Gastrocnemius medialis (tissue), 4 donors: ENCODE data around the gene DIP2C. TPM values are rescaled to one million over a fixed set of nuclear protein-coding genes. Genes with fewer than 3 reads are reported as not detected.

Source experiments
- ATAC-seq, 2 donors: fragments of 150-250 bp; one replicate each; pipeline ENCODE4 v1.9.1; 2016
- DNase-seq, 2 donors: peaks; one replicate each; pipeline ENCODE4 v3.0.0-alpha.2; 2019
- H3K27ac ChIP-seq, 4 donors: fragments of 200-600 bp; sonication (generic); 1 replicate in 1 of 4; 2 replicates in 3 of 4; pipeline ENCODE4 v1.5.1; 2016 to 2018; ENCODE audit warnings: mild to moderate bottlenecking in 2 of 4, moderate library complexity in 1 of 4
- H3K27me3 ChIP-seq, 3 donors: fragments of 200-600 bp; sonication (generic) in 2 of 3; 1 replicate in 1 of 3; 2 replicates in 2 of 3; pipeline versions ENCODE4 v1.5.1 to v1.6.0; 2016 to 2019; ENCODE audit warnings: mild to moderate bottlenecking in 1 of 3, moderate library complexity in 1 of 3
- H3K36me3 ChIP-seq, 2 donors: fragments of 200-600 bp; sonication (generic) in 1 of 2; one replicate each; pipeline ENCODE4 v1.5.1; 2017 to 2018
- H3K4me1 ChIP-seq, 2 donors: fragments of 200-600 bp; sonication (generic) in 1 of 2; one replicate each; pipeline ENCODE4 v1.5.1; 2016 to 2017; ENCODE audit warnings: mild to moderate bottlenecking in 2 of 2
- H3K4me3 ChIP-seq, 4 donors: fragments of 200-600 bp; sonication (generic) in 3 of 4; 1 replicate in 1 of 4; 2 replicates in 3 of 4; pipeline ENCODE4 v1.5.1; 2016 to 2019; ENCODE audit warnings: mild to moderate bottlenecking in 2 of 4
- H3K9me3 ChIP-seq, 3 donors: fragments of 200-600 bp; sonication (generic) in 2 of 3; 1 replicate in 1 of 3; 2 replicates in 2 of 3; pipeline ENCODE4 v1.5.1; 2016 to 2019
- CTCF ChIP-seq, 5 experiments: fragments of 450-650 bp in 3 of 5; fragments of 200-600 bp in 2 of 5; sonication (generic) in 2 of 5; IDR thresholded peaks in 4 of 5; conservative IDR thresholded peaks in 1 of 5; 1 replicate in 4 of 5; 2 replicates in 1 of 5; pipeline ENCODE4 v1.5.1; 2016 to 2019; ENCODE audit warnings: antibody characterized with exemption in 5 of 5, mild to moderate bottlenecking in 3 of 5, moderate library complexity in 3 of 5
- POLR2A ChIP-seq, 2 donors: fragments of 450-650 bp; IDR thresholded peaks; one replicate each; pipeline ENCODE4 v1.6.1; 2017; ENCODE audit warnings: antibody characterized with exemption in 2 of 2, mild to moderate bottlenecking in 2 of 2, moderate library complexity in 2 of 2
- in situ Hi-C, 4 donors: fragments of 200-750 bp; cut with MboI; loops; one replicate each; pipeline versions ENCODE4 v1.15.0 to v1.8.0; 2017; ENCODE audit warnings: low sequenced_read_pairs in 4 of 4
- intact Hi-C: fragments of 100-400 bp; cut with DNase I; formaldehyde crosslinking; loops from one replicate; pipeline ENCODE4 v1.15.1; 2023; ENCODE audit warnings: low total_unique reads
- total RNA-seq, 4 donors: library from RNA; depleted of rRNA; stranded (reverse); fragments of >200 nt; gene quantifications; one replicate each; pipeline versions ENCODE4 v1.1.0 to v1.2.3, GENCODE V29; 2016

The DIP2C gene
- total RNA-seq, 4 donors from 2014 or later, result 19.1 to 60.0 (median 30.2) TPM

DNA sequence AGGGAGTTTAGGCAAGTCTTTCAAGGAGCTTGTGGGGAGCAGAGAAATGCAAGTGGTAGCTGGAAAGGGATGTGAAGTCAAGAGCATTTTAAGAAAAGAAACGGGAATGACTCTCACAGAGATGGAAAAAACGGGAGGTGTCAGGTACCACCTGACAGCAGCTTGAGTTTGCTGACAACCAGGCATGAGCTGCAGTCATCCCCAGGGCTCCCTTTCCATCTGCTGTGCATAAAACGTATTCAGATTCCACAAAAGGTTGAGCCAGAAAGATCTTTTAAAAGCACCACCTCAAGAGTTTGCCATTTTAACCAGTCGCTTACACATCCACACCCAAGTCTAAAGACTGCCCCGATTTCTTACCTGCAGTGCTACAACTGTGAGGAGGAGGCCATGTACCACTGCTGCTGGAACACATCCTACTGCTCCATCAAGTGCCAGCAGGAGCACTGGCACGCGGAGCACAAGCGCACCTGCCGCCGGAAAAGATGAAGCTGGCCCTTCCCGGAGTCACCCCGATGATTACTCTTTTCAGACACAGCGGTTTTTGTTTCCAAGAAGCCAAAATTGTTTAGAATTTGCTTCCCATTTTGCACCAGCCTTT lies 437.4 kb downstream of the DIP2C start:
- Histone ChIP-seq H3K9me3 (no peaks in the 10 kb centered on the region), H3K4me1 (no peaks in the 10 kb centered on the region), H3K27me3 (no peaks in the 10 kb centered on the region), H3K27ac (no peak overlapping the region), H3K36me3 (peaks cover 2 to 57% of the 10 kb centered on the region in 2 donors), H3K4me3 (no peak overlapping the region)
- ATAC-seq (no peak), DNase-seq (no peak)
- intact Hi-C loops, result no loop called here
- TF ChIP-seq POLR2A (IDR thresholded peaks at IDR 0.05) (no peak), CTCF (IDR thresholded peaks at IDR 0.05 in 4 of 5, conservative IDR thresholded peaks at IDR 0.05 in 1 of 5) (no peak)
- in situ Hi-C loops, result no loop called here

DNA sequence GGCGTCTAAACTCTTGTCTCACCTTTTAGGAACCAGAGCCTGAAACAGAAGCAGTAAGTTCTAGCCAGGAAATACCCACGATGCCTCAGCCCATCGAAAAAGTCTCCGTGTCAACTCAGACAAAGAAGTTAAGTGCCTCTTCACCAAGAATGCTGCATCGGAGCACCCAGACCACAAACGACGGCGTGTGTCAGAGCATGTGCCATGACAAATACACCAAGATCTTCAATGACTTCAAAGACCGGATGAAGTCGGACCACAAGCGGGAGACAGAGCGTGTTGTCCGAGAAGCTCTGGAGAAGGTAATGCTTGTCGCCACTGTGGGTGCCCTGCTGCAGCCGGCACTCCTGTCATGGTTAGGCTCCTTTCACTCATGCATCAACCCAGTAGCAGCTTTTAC lies 441.2 kb downstream of the DIP2C start:
- ATAC-seq, result no peak
- no peak overlapping the region for H3K4me3 ChIP-seq
- peaks cover 2 to 57% of the 10 kb centered on the region in 2 donors for H3K36me3 ChIP-seq
- no peak overlapping the region for H3K27ac ChIP-seq
- TF ChIP-seq POLR2A (IDR thresholded peaks at IDR 0.05) (no peak), CTCF (IDR thresholded peaks at IDR 0.05 in 4 of 5, conservative IDR thresholded peaks at IDR 0.05 in 1 of 5) (no peak)
- no peak for DNase-seq
- in situ Hi-C loops (no loop called here), intact Hi-C loops (no loop called here)
- no peaks in the 10 kb centered on the region for H3K4me1 ChIP-seq
- no peaks in the 10 kb centered on the region for H3K27me3 ChIP-seq
- H3K9me3 ChIP-seq, result no peaks in the 10 kb centered on the region

DNA sequence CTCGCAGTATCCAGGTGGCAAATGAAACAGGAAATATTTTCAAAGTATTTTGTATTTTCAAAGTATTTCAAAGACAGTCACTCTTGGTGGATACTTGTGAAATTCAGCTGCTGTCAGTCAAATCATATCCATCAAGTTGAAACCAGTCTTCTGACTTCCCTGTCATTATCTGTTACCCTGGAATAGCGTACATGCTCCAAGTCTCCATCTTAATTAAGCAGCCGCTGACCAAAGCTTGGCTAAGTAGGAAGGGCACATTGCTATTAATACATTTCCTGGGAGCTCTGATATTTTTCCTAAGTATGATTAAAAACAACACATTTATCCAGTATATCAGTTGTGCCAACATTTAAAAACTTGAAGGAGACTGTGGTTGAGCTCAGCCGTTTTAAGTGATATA lies 442.0 kb downstream of the DIP2C start:
- no peak overlapping the region for H3K4me3 ChIP-seq
- H3K4me1 ChIP-seq, result no peaks in the 10 kb centered on the region
- TF ChIP-seq POLR2A (IDR thresholded peaks at IDR 0.05) (no peak), CTCF (IDR thresholded peaks at IDR 0.05 in 4 of 5, conservative IDR thresholded peaks at IDR 0.05 in 1 of 5) (no peak)
- H3K36me3 ChIP-seq, result peaks cover 2 to 52% of the 10 kb centered on the region in 2 donors
- no peak for ATAC-seq
- in situ Hi-C loops, result no loop called here
- no peaks in the 10 kb centered on the region for H3K27me3 ChIP-seq
- intact Hi-C loops, result no loop called here
- H3K9me3 ChIP-seq, result no peaks in the 10 kb centered on the region
- no peak for DNase-seq
- H3K27ac ChIP-seq, result no peak overlapping the region

- no peak overlapping the region for H3K4me3 ChIP-seq
- no peak overlapping the region for H3K27ac ChIP-seq
- intact Hi-C loops, result no loop called here
These were observed 443.0 kb downstream of the DIP2C start for GRCh38 chr10:246431-246830.

More at GRCh38 chr10:246431-246830, 443.0 kb downstream of the DIP2C start:
- H3K4me1 ChIP-seq, result no peaks in the 10 kb centered on the region
- DNase-seq (no peak), ATAC-seq (no peak)
- TF ChIP-seq CTCF (IDR thresholded peaks at IDR 0.05 in 4 of 5, conservative IDR thresholded peaks at IDR 0.05 in 1 of 5), result no peak
- TF ChIP-seq POLR2A (IDR thresholded peaks at IDR 0.05), result no peak
- no peaks in the 10 kb centered on the region for H3K9me3 ChIP-seq
- H3K36me3 ChIP-seq, result peaks cover 2 to 56% of the 10 kb centered on the region in 2 donors
- H3K27me3 ChIP-seq, result no peaks in the 10 kb centered on the region
- in situ Hi-C loops, result no loop called here
